GM06990 (cell line): ENCODE results near the gene PHLPP1.

Experiments
- DNase-seq: peaks from one replicate; pipeline ENCODE4 v3.0.0-alpha.2; 2011; ENCODE audit not compliant: insufficient read length; ENCODE audit errors: extremely low read depth
- H3K27me3 ChIP-seq: replicated peaks from 2 replicates; pipeline ENCODE4 v1.6.0; 2011; ENCODE audit warnings: low read length; ENCODE audit not compliant: control insufficient read depth, insufficient read depth
- H3K36me3 ChIP-seq: 2 replicates; pipeline ENCODE4 v1.5.1; 2011; ENCODE audit warnings: low read length; ENCODE audit not compliant: control insufficient read depth, insufficient read depth
- H3K4me3 ChIP-seq: replicated peaks from 2 replicates; pipeline ENCODE4 v1.5.1; 2011; ENCODE audit warnings: low read depth, mild to moderate bottlenecking, control low read depth, low read length
- TF ChIP-seq, protein P1 (sequence below): IDR thresholded peaks from 2 replicates; pipeline ENCODE4 v1.5.1; 2011; ENCODE audit warnings: low read length, control low read depth, mild to moderate bottlenecking, inconsistent platforms; ENCODE audit not compliant: insufficient read depth, poor library complexity, severe bottlenecking

PHLPP1 gene

DNA sequence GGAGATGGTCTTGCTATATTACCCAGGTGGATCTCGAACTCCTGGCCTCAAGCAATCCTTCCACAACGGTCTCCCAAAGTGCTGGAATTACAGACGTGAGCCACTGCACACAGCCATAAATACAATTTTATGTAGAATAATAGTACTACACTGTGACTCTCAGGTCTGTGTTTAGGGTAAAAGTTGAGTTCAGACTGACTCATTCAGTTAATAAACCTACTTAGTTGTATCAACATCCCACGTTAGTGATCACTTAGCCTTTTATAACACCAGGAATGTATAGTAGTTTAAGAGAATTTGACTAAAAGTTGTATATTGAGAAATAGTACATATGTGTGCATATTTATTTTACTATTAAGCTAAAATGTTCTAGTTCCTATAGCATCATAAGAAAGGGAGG lies 237.5 kb downstream of the PHLPP1 start:
- no peak overlapping the region for H3K4me3 ChIP-seq
- TF ChIP-seq, protein P1, sequence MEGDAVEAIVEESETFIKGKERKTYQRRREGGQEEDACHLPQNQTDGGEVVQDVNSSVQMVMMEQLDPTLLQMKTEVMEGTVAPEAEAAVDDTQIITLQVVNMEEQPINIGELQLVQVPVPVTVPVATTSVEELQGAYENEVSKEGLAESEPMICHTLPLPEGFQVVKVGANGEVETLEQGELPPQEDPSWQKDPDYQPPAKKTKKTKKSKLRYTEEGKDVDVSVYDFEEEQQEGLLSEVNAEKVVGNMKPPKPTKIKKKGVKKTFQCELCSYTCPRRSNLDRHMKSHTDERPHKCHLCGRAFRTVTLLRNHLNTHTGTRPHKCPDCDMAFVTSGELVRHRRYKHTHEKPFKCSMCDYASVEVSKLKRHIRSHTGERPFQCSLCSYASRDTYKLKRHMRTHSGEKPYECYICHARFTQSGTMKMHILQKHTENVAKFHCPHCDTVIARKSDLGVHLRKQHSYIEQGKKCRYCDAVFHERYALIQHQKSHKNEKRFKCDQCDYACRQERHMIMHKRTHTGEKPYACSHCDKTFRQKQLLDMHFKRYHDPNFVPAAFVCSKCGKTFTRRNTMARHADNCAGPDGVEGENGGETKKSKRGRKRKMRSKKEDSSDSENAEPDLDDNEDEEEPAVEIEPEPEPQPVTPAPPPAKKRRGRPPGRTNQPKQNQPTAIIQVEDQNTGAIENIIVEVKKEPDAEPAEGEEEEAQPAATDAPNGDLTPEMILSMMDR: no peak
- no peak for DNase-seq
- no peaks in the 10 kb centered on the region for H3K27me3 ChIP-seq
- no peaks in the 10 kb centered on the region for H3K36me3 ChIP-seq

- Histone ChIP-seq H3K27me3 (no peaks in the 10 kb centered on the region), H3K36me3 (no peaks in the 10 kb centered on the region), H3K4me3 (no peak overlapping the region)
- TF ChIP-seq, protein P1: no peak
- no peak for DNase-seq
Measured at GRCh38 chr18:62953663-62954062, 238.3 kb downstream of the PHLPP1 start.

DNA sequence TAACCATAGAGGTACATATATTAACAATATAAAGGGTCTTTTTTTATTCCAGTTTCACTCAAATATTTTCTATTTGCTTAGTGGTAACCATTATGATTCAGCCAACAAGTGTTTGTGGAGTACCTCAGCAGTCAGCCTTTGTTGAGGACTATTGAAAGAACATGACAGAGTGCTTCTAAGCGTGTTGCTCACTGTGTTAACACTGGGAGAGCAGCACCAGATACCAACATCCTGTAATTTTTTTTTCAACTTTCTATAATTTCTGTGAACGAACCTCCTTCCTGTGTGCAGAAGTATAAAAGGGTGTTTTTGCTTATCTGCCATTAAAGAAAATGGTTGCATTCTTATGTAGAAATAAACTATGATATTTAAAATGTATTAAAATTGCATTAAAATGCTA lies 239.0 kb downstream of the PHLPP1 start:
- TF ChIP-seq, protein P1: no peak
- no peak overlapping the region for H3K4me3 ChIP-seq
- H3K27me3 ChIP-seq: no peaks in the 10 kb centered on the region
- H3K36me3 ChIP-seq: no peaks in the 10 kb centered on the region
- no peak for DNase-seq

DNA sequence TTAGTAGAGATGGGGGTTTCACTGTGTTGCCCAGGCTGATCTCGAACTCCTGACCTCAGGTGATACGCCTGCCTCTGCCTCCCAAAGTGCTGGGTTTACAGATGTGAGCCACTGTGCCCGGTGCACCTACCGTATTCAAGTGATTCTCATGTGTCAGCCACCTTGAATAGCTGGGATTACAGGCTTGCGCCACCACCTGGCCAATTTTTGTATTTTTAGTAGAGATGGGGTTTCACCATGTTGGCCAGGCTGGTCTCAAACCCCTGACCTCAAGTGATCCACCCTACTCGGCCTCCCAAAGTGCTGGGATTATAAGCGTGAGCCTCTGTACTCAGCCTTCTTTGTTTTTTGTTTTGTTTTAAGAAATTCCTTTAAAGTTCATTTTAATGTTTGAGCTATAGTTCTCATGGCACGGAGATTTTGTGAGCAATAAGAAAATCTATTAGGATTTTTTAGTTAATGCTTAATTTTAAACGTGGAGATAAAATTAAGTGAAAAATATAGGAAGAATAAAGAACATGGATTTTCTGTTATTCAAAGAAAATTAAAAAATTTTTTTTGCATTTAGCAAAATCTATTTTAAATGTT lies 242.6 kb downstream of the PHLPP1 start:
- Histone ChIP-seq H3K4me3 (no peak overlapping the region), H3K36me3 (no peaks in the 10 kb centered on the region), H3K27me3 (no peaks in the 10 kb centered on the region)
- TF ChIP-seq, protein P1: peak; percentile 43
- DNase-seq: no peak

- Histone ChIP-seq H3K36me3 (no peaks in the 10 kb centered on the region), H3K4me3 (no peak overlapping the region), H3K27me3 (no peaks in the 10 kb centered on the region)
- DNase-seq: no peak
- TF ChIP-seq, protein P1: no peak
Measured at GRCh38 chr18:62959481-62959880, 244.1 kb downstream of the PHLPP1 start.

DNA sequence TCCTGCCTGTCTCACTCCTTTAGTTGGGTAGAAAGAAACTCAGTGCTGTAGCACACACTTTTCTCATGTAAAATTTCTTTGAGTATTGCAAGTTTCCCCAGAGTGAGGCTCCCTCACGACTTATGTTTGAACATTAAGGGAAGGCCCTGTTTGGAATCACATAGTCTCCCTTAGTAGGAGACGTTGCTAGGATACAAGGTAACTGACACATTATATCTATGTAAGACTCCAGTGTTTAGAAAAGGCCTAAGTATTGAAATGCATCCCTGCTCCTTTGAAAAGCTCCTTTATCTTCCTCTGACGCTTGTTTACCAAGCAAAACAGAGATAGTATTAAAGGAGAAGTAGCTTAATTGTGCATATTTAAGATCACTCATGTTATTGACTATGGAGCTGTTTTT lies 248.2 kb downstream of the PHLPP1 start:
- no peaks in the 10 kb centered on the region for H3K27me3 ChIP-seq
- TF ChIP-seq, protein P1: no peak
- H3K36me3 ChIP-seq: no peaks in the 10 kb centered on the region
- DNase-seq: no peak
- H3K4me3 ChIP-seq: no peak overlapping the region
